A375 (cell line): ENCODE data around the gene DSE. TPM values are rescaled to one million over a fixed set of nuclear protein-coding genes. Genes with fewer than 3 reads are reported as not detected.

ENCODE experiments used
- total RNA-seq: library from RNA; depleted of rRNA; stranded (reverse); fragments of >200 nt; shearing (Covaris generic); gene quantifications from 2 replicates; pipeline ENCODE4 v1.2.3, GENCODE V29; 2014; rRNA removed

The DSE gene
- 3.6 and 3.9 TPM in 2 replicates for total RNA-seq

GRCh38 chr6:116370760-116371119 is at the start of gene DSE:
Gene DSE (plus strand): TSS chr6:116370947. CDS start chr6:116399251, 28,304 bp downstream.

GRCh38 chr6:116461331-116461931 is 90.7 kb downstream of the DSE start, which contains the start of gene CALHM6:
Gene CALHM6 (plus strand): TSS chr6:116461375. CDS start chr6:116461930, 555 bp downstream.

Other genes with a start within 250 kb of the DSE start
- gene COL10A1, start 244.8 kb upstream of the DSE start, total RNA-seq, result not detected in 2 replicates
- gene TSPYL4, start 116.9 kb upstream of the DSE start, total RNA-seq, result 13.9 and 14.3 TPM in 2 replicates
- 25.2 and 29.4 TPM in 2 replicates for gene TSPYL1, start 91.0 kb upstream of the DSE start, total RNA-seq
- gene CALHM6, start 90.4 kb downstream of the DSE start, total RNA-seq, result 0.38 and 0.82 TPM in 2 replicates
- gene CALHM5, start 140.7 kb downstream of the DSE start, total RNA-seq, result 0.19 and 0.29 TPM in 2 replicates
- gene TRAPPC3L, start 174.7 kb downstream of the DSE start, total RNA-seq, result not detected in 2 replicates
- not detected in 2 replicates for gene CALHM4, start 182.8 kb downstream of the DSE start, total RNA-seq
- 12.4 and 27.9 TPM in 2 replicates for gene RWDD1, start 200.6 kb downstream of the DSE start, total RNA-seq
- gene RSPH4A, start 245.5 kb downstream of the DSE start, total RNA-seq, result 0.30 and 0.40 TPM in 2 replicates